ENCODE measurements around the gene KDM2B. TPM values are rescaled to one million over a fixed set of nuclear protein-coding genes. Genes with fewer than 3 reads are reported as not detected.

KDM2B gene
- total and polyA plus RNA-seq, 2 donors (not counting 3 experiments of a cell fraction or from before 2014, with no cell fraction given), result 26.8 to 37.3 TPM

DNA sequence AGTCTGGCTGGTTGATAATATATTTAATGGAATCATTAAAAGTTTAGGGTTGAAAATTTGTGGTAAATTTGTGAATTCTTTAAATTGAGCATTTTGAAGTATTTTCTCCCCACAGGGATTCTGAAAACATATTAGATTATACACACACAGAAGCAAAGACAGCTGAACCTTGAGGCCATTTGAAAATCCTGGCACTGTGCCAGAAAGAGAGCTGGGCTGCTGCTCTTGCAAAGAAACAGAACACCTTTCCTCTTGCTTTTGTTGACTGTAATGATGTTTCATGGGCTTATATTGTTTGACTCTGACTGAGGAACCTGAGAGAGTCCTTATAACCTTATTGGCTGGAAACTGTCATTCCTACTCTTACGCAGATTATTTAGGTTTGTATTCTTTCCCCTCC lies 176.1 kb downstream of the KDM2B start:
- no peak for DNase-seq (ENCODE audit: low read depth, low spot score)

GRCh38 chr12:121403721-121404120 lies 177.1 kb downstream of the KDM2B start:
- ChIA-PET CTCF (interaction anchor here (1.0 kb wide), 1 partner anchor 68 kb away, joined by 3 read pairs; no protein-coding TSS in a partner anchor), POLR2A (interaction anchor here (0.9 kb wide), 1 partner anchor 13 kb away, joined by 3 read pairs; no protein-coding TSS in a partner anchor)
- Histone ChIP-seq H3K79me2 (ENCODE audit: control insufficient read depth, insufficient read depth, low read length) (peaks cover 48% of the 10 kb centered on the region), H3K9me3 (replicated peaks; ENCODE audit: control insufficient read depth, insufficient read depth, low read length) (no peaks in the 10 kb centered on the region), H2AFZ (ENCODE audit: low read depth, low read length) (no peak overlapping the region), H3K4me2 (ENCODE audit: insufficient read depth, low read length) (no peak overlapping the region), H3K9ac (replicated peaks; ENCODE audit: extremely low read depth, insufficient read depth, low read length) (no peak overlapping the region), H4K20me1 (replicated peaks; ENCODE audit: control insufficient read depth, extremely low read depth, insufficient read depth, low read length) (no peaks in the 10 kb centered on the region), H3K36me3 (ENCODE audit: control insufficient read depth in 2 of 2, extremely low read depth in 1 of 2, insufficient read depth in 2 of 2, low read length in 2 of 2) (peaks cover 2 to 5% of the 10 kb centered on the region in 2 experiments), H3K27me3 (ENCODE audit: control insufficient read depth in 2 of 2, insufficient read depth in 2 of 2, low read length in 2 of 2) (no peaks in the 10 kb centered on the region), H3K4me1 (ENCODE audit: control insufficient read depth, extremely low read depth, insufficient read depth, low read length) (peaks cover 18% of the 10 kb centered on the region), H3K4me3 (replicated peaks in 1 of 3; ENCODE audit: insufficient read depth in 1 of 3, low read depth in 1 of 3, low read length in 3 of 3) (no peak overlapping the region), H3K27ac (ENCODE audit: insufficient read depth, low read depth, low read length) (no peak overlapping the region), H3K9me1 (replicated peaks; ENCODE audit: control insufficient read depth, extremely low read depth, insufficient read depth, low read length) (no peaks in the 10 kb centered on the region)
- DNase-seq (ENCODE audit: low read depth, low spot score), result no peak
- TF ChIP-seq POLR2AphosphoS5 (IDR thresholded peaks at IDR 0.05; ENCODE audit: insufficient read depth, low read depth, low read length) (no peak), EZH2 (IDR thresholded peaks at IDR 0.05; ENCODE audit: borderline replicate concordance, low read depth, low read length, severe bottlenecking) (no peak), POLR2A (IDR thresholded peaks at IDR 0.05; ENCODE audit: low read depth, low read length) (no peak), JUN (IDR thresholded peaks at IDR 0.05; ENCODE audit: borderline replicate concordance, insufficient read depth, insufficient read length, low read depth) (no peak), GATA2 (IDR thresholded peaks at IDR 0.05; ENCODE audit: insufficient read depth, insufficient read length, low read depth, low read length) (no peak), MYC (IDR thresholded peaks at IDR 0.05; ENCODE audit: low read depth, low read length) (no peak), MAX (IDR thresholded peaks at IDR 0.05; ENCODE audit: insufficient read depth, insufficient read length) (no peak), CTCF (IDR thresholded peaks at IDR 0.05; ENCODE audit: extremely low read depth in 1 of 2, insufficient read depth in 1 of 2, low read depth in 1 of 2, low read length in 2 of 2) (no peak), FOS (IDR thresholded peaks at IDR 0.05; ENCODE audit: borderline replicate concordance, insufficient read depth, low read length) (no peak)
- FAIRE-seq, result no peak
- BruUV-seq (replicated peaks), result no TSS peak
- dilution Hi-C loops (cut with MboI; ENCODE audit: extremely low pct_ligation_motif_present, low sequenced_read_pairs), result no loop called here
- intact Hi-C loops (cut with micrococcal nuclease), result loop anchor here (5.0 kb wide), 2 partner anchors 71 to 106 kb away; partner anchors contain the start of gene CAMKK2

More for the DNA sequence above, 176.1 kb downstream of the KDM2B start:
- Histone ChIP-seq H3K27ac (ENCODE audit: insufficient read depth, low read depth, low read length) (no peak overlapping the region), H3K9me3 (replicated peaks; ENCODE audit: control insufficient read depth, insufficient read depth, low read length) (no peaks in the 10 kb centered on the region), H3K79me2 (ENCODE audit: control insufficient read depth, insufficient read depth, low read length) (peaks cover 48% of the 10 kb centered on the region), H3K36me3 (ENCODE audit: control insufficient read depth in 2 of 2, extremely low read depth in 1 of 2, insufficient read depth in 2 of 2, low read length in 2 of 2) (peaks cover 2 to 5% of the 10 kb centered on the region in 2 experiments), H2AFZ (ENCODE audit: low read depth, low read length) (no peak overlapping the region), H3K9ac (replicated peaks; ENCODE audit: extremely low read depth, insufficient read depth, low read length) (no peak overlapping the region), H4K20me1 (replicated peaks; ENCODE audit: control insufficient read depth, extremely low read depth, insufficient read depth, low read length) (no peaks in the 10 kb centered on the region), H3K27me3 (ENCODE audit: control insufficient read depth in 2 of 2, insufficient read depth in 2 of 2, low read length in 2 of 2) (no peaks in the 10 kb centered on the region), H3K4me3 (replicated peaks in 1 of 3; ENCODE audit: insufficient read depth in 1 of 3, low read depth in 1 of 3, low read length in 3 of 3) (no peak overlapping the region), H3K4me1 (ENCODE audit: control insufficient read depth, extremely low read depth, insufficient read depth, low read length) (peaks cover 13% of the 10 kb centered on the region), H3K4me2 (ENCODE audit: insufficient read depth, low read length) (no peak overlapping the region), H3K9me1 (replicated peaks; ENCODE audit: control insufficient read depth, extremely low read depth, insufficient read depth, low read length) (no peaks in the 10 kb centered on the region)
- TF ChIP-seq FOS (IDR thresholded peaks at IDR 0.05; ENCODE audit: borderline replicate concordance, insufficient read depth, low read length), result no peak
- TF ChIP-seq EZH2 (IDR thresholded peaks at IDR 0.05; ENCODE audit: borderline replicate concordance, low read depth, low read length, severe bottlenecking), result no peak
- no peak for TF ChIP-seq MAX (IDR thresholded peaks at IDR 0.05; ENCODE audit: insufficient read depth, insufficient read length)
- TF ChIP-seq POLR2AphosphoS5 (IDR thresholded peaks at IDR 0.05; ENCODE audit: insufficient read depth, low read depth, low read length), result no peak
- FAIRE-seq, result no peak
- ChIA-PET CTCF (interaction anchor here (0.7 to 1.0 kb wide), 3 partner anchors 21 to 69 kb away, joined by 3 read pairs; no protein-coding TSS in a partner anchor), POLR2A (interaction anchor here (0.9 kb wide), 1 partner anchor 12 kb away, joined by 3 read pairs; no protein-coding TSS in a partner anchor)
- dilution Hi-C loops (cut with MboI; ENCODE audit: extremely low pct_ligation_motif_present, low sequenced_read_pairs), result no loop called here
- intact Hi-C loops (cut with micrococcal nuclease), result loop anchor here (5.0 kb wide), 2 partner anchors 72 to 107 kb away; partner anchors contain the start of gene CAMKK2
- BruUV-seq (replicated peaks), result no TSS peak
